Upper lobe of left lung (tissue), 4 donors: ENCODE data around the gene ZSCAN21.

Source experiments
- CTCF ChIP-seq, 6 experiments: fragments of 450-650 bp in 4 of 6; fragments of 200-600 bp in 2 of 6; sonication (generic) in 2 of 6; IDR thresholded peaks; one replicate each; pipeline ENCODE4 v1.5.1; 2016 to 2019; ENCODE audit warnings: antibody characterized with exemption in 6 of 6
- EP300 ChIP-seq, 4 donors: sonication (generic); formaldehyde crosslinking; IDR thresholded peaks; one replicate each; pipeline ENCODE4 v1.5.1; 2017; ENCODE audit warnings: antibody characterized with exemption in 4 of 4, control low read depth in 2 of 4
- POLR2A ChIP-seq, 4 donors: fragments of 450-650 bp; IDR thresholded peaks; one replicate each; pipeline ENCODE4 v1.5.1; 2016 to 2017; ENCODE audit warnings: antibody characterized with exemption in 4 of 4, mild to moderate bottlenecking in 2 of 4
- POLR2AphosphoS5 ChIP-seq, 2 donors: sonication (generic); formaldehyde crosslinking; IDR thresholded peaks; one replicate each; pipeline ENCODE4 v1.5.1; 2017; ENCODE audit warnings: antibody characterized with exemption in 2 of 2

GRCh38 chr7:100038326-100038725 is 11.2 kb upstream of the ZSCAN21 start:
- TF ChIP-seq EP300 (IDR thresholded peaks at IDR 0.05) (no peak), POLR2A (IDR thresholded peaks at IDR 0.05) (no peak), CTCF (IDR thresholded peaks at IDR 0.05) (no peak), POLR2AphosphoS5 (IDR thresholded peaks at IDR 0.05) (no peak)
